ENCODE data around the gene CAMK2B.

GRCh38 chr7:44327981-44328380 lies 2.6 kb upstream of the CAMK2B start:
- TF ChIP-seq POLR2A (IDR thresholded peaks at IDR 0.05; ENCODE audit: low read depth, low read length) (no peak), POLR2AphosphoS5 (IDR thresholded peaks at IDR 0.05; ENCODE audit: low read depth, low read length) (no peak), POU2F2 (IDR thresholded peaks at IDR 0.05; ENCODE audit: low read depth, low read length) (no peak), SPI1 (IDR thresholded peaks at IDR 0.05; ENCODE audit: low read depth, low read length) (no peak), TAF1 (IDR thresholded peaks at IDR 0.05; ENCODE audit: low read depth, low read length) (no peak), PAX5 (IDR thresholded peaks at IDR 0.05; ENCODE audit: insufficient read depth, low read length, severe bottlenecking) (no peak)
